ENCODE data around the gene RASGRP4. TPM values are rescaled to one million over a fixed set of nuclear protein-coding genes. Genes with fewer than 3 reads are reported as not detected.

RASGRP4 gene
- total RNA-seq, 2 donors from 2014 or later, result 0.84 to 0.90 TPM

GRCh38 chr19:38440592-38440991 lies 14.6 kb upstream of the RASGRP4 start:
- H3K36me3 ChIP-seq, result no peaks in the 10 kb centered on the region
- no peak overlapping the region for H3K9ac ChIP-seq (ENCODE audit: low read depth in 2 of 2, low read length in 2 of 2)
- TF ChIP-seq CTCF (IDR thresholded peaks at IDR 0.05), result no peak
- no peak for DNase-seq
- H3K27ac ChIP-seq, result no peak overlapping the region
- H3K9me3 ChIP-seq, result no peaks in the 10 kb centered on the region
- intact Hi-C loops (cut with DNase I), result no loop called here
- H3K27me3 ChIP-seq, result no peaks in the 10 kb centered on the region
- no peak overlapping the region for H3K4me3 ChIP-seq
- no peaks in the 10 kb centered on the region for H3K4me1 ChIP-seq

- TF ChIP-seq CTCF (IDR thresholded peaks at IDR 0.05), result no peak
- no peaks in the 10 kb centered on the region for H3K27me3 ChIP-seq
These were observed 11.9 kb upstream of the RASGRP4 start for GRCh38 chr19:38437917-38438316.

GRCh38 chr19:38437295-38437694 lies 11.3 kb upstream of the RASGRP4 start:
- no peak for TF ChIP-seq CTCF (IDR thresholded peaks at IDR 0.05)
- Histone ChIP-seq H3K9me3 (no peaks in the 10 kb centered on the region), H3K27ac (no peak overlapping the region), H3K27me3 (no peaks in the 10 kb centered on the region), H3K9ac (ENCODE audit: low read depth in 2 of 2, low read length in 2 of 2) (no peak overlapping the region), H3K4me1 (no peaks in the 10 kb centered on the region), H3K4me3 (no peak overlapping the region), H3K36me3 (no peaks in the 10 kb centered on the region)
- DNase-seq, result no peak
- intact Hi-C loops (cut with DNase I), result no loop called here

More at GRCh38 chr19:38437917-38438316, 11.9 kb upstream of the RASGRP4 start:
- H3K9me3 ChIP-seq, result no peaks in the 10 kb centered on the region
- DNase-seq, result no peak
- H3K9ac ChIP-seq (ENCODE audit: low read depth in 2 of 2, low read length in 2 of 2), result no peak overlapping the region
- no peaks in the 10 kb centered on the region for H3K4me1 ChIP-seq
- intact Hi-C loops (cut with DNase I), result no loop called here
- no peaks in the 10 kb centered on the region for H3K36me3 ChIP-seq
- no peak overlapping the region for H3K4me3 ChIP-seq
- H3K27ac ChIP-seq, result no peak overlapping the region

GRCh38 chr19:38434549-38435051 lies 8.6 kb upstream of the RASGRP4 start:
- H3K9ac ChIP-seq (ENCODE audit: low read depth in 2 of 2, low read length in 2 of 2), result no peak overlapping the region
- intact Hi-C loops (cut with DNase I), result no loop called here
- no peaks in the 10 kb centered on the region for H3K9me3 ChIP-seq
- H3K27me3 ChIP-seq, result no peaks in the 10 kb centered on the region
- H3K27ac ChIP-seq, result no peak overlapping the region
- peak; percentile 25 for DNase-seq
- no peak overlapping the region for H3K4me3 ChIP-seq
- no peaks in the 10 kb centered on the region for H3K36me3 ChIP-seq
- H3K4me1 ChIP-seq, result no peaks in the 10 kb centered on the region
- no peak for TF ChIP-seq CTCF (IDR thresholded peaks at IDR 0.05)

GRCh38 chr19:38433268-38433733 lies 7.3 kb upstream of the RASGRP4 start, which contains the start of gene RYR1:
Gene RYR1, plus strand, starts transcription at chr19:38433691. Its CDS starts 139 bp downstream, at chr19:38433830.
- H3K9ac ChIP-seq (ENCODE audit: low read depth in 2 of 2, low read length in 2 of 2), result no peak within 1 kb of the TSS
- intact Hi-C loops (cut with DNase I), result no loop called here
- peak; percentile 47 for DNase-seq
- no peak within 1 kb of the TSS for H3K27ac ChIP-seq
- no peaks in the 10 kb centered on the region for H3K27me3 ChIP-seq
- no peaks in the 10 kb centered on the region for H3K36me3 ChIP-seq
- no peaks in the 10 kb centered on the region for H3K4me1 ChIP-seq
- H3K4me3 ChIP-seq, result no peak within 1 kb of the TSS
- TF ChIP-seq CTCF (IDR thresholded peaks at IDR 0.05), result no peak
- no peaks in the 10 kb centered on the region for H3K9me3 ChIP-seq

Measured in colonic mucosa (tissue), 4 donors.